GM12872 (cell line): ENCODE data around the gene COL4A1.

Experiments
- CTCF ChIP-seq: IDR thresholded peaks from 3 replicates; pipeline ENCODE4 v1.5.1; 2011; ENCODE audit warnings: low read depth, mild to moderate bottlenecking, low read length, moderate library complexity; ENCODE audit not compliant: insufficient read depth

Gene COL4A1

GRCh38 chr13:110262082-110262436 lies 44.9 kb downstream of the COL4A1 start:
- TF ChIP-seq CTCF = no peak

GRCh38 chr13:110261166-110262081 lies 45.5 kb downstream of the COL4A1 start:
- no peak for TF ChIP-seq CTCF

GRCh38 chr13:110259651-110260050 lies 47.3 kb downstream of the COL4A1 start:
- no peak for TF ChIP-seq CTCF

GRCh38 chr13:110258876-110259631 lies 47.9 kb downstream of the COL4A1 start:
- TF ChIP-seq CTCF = no peak

GRCh38 chr13:110257408-110257807 lies 49.5 kb downstream of the COL4A1 start:
- TF ChIP-seq CTCF = no peak

- no peak for TF ChIP-seq CTCF
These were observed 50.6 kb downstream of the COL4A1 start for GRCh38 chr13:110256126-110256905.
